BJ (cell line): Measurements from ENCODE around the gene XYLT1. TPM values are rescaled to one million over a fixed set of nuclear protein-coding genes. Genes with fewer than 3 reads are reported as not detected.

Experiments
- CTCF ChIA-PET: fragments of 350-600 bp; formaldehyde crosslinking; extraction: SDS; loops from one replicate; lab custom pipeline; 2021; ENCODE audit warnings: antibody characterized with exemption, inconsistent platforms; lab: Yijun Ruan, JAX
- POLR2A ChIA-PET: fragments of 300-600 bp; sonication (Branson Sonifier 250); formaldehyde crosslinking; extraction: SDS; loops from one replicate; lab custom pipeline; 2021; ENCODE audit warnings: antibody characterized with exemption; lab: Charles Lee
- DNase-seq: peaks from one replicate; pipeline ENCODE4 v3.0.0-alpha.2; 2011; ENCODE audit warnings: low read depth
- H3K27me3 ChIP-seq: 2 replicates; pipeline ENCODE4 v1.6.0; 2011; ENCODE audit warnings: low read length; ENCODE audit not compliant: control insufficient read depth, insufficient read depth
- H3K36me3 ChIP-seq: 2 replicates; pipeline ENCODE4 v1.5.1; 2011; ENCODE audit warnings: low read length; ENCODE audit not compliant: control insufficient read depth, insufficient read depth
- H3K4me3 ChIP-seq: 2 replicates; pipeline ENCODE4 v1.5.1; 2011; ENCODE audit warnings: low read depth, mild to moderate bottlenecking, control low read depth, low read length
- polyA plus RNA-seq: library from polyadenylated mRNA; depleted of rRNA; stranded (reverse); fragments of >200 nt; gene quantifications from 2 replicates; pipeline ENCODE4 v1.2.3, GENCODE V29; 2011
- TF ChIP-seq, protein P1 (sequence below): IDR thresholded peaks from 2 replicates; pipeline ENCODE4 v1.5.1; 2011; ENCODE audit warnings: low read depth, mild to moderate bottlenecking, control low read depth, inconsistent platforms, low read length, moderate library complexity; ENCODE audit not compliant: insufficient read depth

The XYLT1 gene
- polyA plus RNA-seq, 1 experiment: 15.9 TPM

DNA sequence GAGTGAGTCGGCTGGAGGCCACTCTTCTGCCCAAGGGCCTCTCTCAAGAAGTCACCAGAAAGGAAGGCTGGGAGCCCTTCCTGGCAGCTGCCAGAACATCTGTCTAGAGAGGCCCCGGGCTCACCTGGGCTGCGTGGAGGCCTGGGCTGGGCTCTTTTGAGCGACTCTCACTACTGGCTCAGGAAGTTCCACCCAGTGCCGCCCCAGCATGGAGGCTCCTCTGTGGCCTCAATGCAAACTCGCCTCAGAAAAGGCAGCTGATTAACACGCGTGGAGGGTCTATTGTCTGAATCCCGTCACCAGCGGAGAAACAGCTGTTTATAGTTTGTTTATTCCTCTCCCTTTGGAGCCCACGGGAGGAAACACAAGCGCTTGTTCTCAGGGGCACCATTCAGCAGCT, 25.3 kb downstream of the XYLT1 start:
- no peak for DNase-seq
- ChIA-PET POLR2A (interaction anchor here (0.6 kb wide), 1 partner anchor 19 kb away, joined by 7 read pairs; no protein-coding TSS in a partner anchor), CTCF (interaction anchor here (1.1 kb wide), 1 partner anchor 127 kb away, joined by 3 read pairs; no protein-coding TSS in a partner anchor)
- TF ChIP-seq, protein P1, sequence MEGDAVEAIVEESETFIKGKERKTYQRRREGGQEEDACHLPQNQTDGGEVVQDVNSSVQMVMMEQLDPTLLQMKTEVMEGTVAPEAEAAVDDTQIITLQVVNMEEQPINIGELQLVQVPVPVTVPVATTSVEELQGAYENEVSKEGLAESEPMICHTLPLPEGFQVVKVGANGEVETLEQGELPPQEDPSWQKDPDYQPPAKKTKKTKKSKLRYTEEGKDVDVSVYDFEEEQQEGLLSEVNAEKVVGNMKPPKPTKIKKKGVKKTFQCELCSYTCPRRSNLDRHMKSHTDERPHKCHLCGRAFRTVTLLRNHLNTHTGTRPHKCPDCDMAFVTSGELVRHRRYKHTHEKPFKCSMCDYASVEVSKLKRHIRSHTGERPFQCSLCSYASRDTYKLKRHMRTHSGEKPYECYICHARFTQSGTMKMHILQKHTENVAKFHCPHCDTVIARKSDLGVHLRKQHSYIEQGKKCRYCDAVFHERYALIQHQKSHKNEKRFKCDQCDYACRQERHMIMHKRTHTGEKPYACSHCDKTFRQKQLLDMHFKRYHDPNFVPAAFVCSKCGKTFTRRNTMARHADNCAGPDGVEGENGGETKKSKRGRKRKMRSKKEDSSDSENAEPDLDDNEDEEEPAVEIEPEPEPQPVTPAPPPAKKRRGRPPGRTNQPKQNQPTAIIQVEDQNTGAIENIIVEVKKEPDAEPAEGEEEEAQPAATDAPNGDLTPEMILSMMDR: no peak
- peaks cover 1% of the 10 kb centered on the region for H3K36me3 ChIP-seq
- no peaks in the 10 kb centered on the region for H3K27me3 ChIP-seq
- no peak overlapping the region for H3K4me3 ChIP-seq

DNA sequence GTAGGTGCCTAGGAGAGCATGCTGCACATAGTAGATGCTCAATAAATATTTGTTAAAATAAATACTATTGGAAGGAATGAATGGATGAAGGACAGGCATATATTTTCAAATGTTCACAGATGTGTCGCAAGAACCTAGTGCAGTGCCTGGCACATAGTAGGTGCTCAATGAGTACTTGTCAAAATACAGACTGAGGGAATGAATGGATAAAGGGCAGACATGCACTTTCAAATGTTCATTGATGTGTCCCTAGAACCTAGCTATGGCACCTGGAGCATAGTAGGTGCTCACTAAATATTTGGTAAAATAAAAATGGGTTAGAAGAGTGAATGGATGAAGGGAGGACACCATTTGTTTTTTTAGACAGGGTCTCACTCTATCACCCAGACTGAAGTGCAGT, 26.1 kb downstream of the XYLT1 start:
- TF ChIP-seq, protein P1: no peak
- CTCF ChIA-PET: no interaction called here
- H3K36me3 ChIP-seq: peaks cover 1% of the 10 kb centered on the region
- POLR2A ChIA-PET: no interaction called here
- no peaks in the 10 kb centered on the region for H3K27me3 ChIP-seq
- DNase-seq: no peak
- H3K4me3 ChIP-seq: no peak overlapping the region

GRCh38 chr16:17440131-17440530, 30.6 kb downstream of the XYLT1 start:
- TF ChIP-seq, protein P1: no peak
- H3K36me3 ChIP-seq: no peaks in the 10 kb centered on the region
- no peak overlapping the region for H3K4me3 ChIP-seq
- CTCF ChIA-PET: no interaction called here
- POLR2A ChIA-PET: no interaction called here
- no peaks in the 10 kb centered on the region for H3K27me3 ChIP-seq
- no peak for DNase-seq

DNA sequence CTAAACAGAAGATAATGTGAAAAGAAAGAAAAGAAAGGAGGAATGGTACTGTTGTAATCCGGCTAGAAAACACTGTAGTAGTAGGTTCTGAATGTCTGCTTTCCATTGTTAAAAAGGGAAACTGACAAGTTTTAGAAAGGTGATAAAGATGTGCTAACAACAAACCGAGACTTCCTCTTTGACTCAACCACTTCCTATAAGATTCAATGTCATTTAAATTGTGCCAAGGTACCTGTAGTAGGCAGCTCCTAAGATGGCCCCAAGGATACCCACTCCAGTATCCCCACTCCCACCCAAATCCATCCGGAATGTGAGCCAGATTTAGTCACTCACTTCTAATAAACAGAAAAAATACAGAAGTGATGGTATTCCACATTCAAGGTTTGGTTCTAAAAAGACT, 31.2 kb downstream of the XYLT1 start:
- no peak for DNase-seq

DNA sequence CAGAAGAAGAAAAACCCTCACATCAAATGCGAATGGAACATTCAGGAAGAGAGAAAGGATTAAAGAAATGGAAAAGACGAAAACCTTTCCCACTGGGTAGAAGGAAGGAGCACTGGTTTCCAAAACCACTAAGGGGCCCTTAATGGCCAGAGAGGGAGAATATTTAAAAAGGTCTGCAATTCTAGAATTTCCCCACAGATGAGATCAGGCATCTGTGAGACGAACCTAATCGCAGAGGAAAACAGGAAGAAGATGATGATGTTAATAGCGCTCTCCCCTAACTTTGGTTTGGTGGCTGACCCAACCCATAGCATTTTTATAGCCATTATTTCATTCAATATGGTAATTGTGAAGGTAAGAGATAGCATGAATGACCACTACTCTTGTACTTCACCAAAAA, 32.8 kb downstream of the XYLT1 start:
- TF ChIP-seq, protein P1: no peak

More for the DNA sequence above, 31.2 kb downstream of the XYLT1 start:
- ChIA-PET CTCF (no interaction called here), POLR2A (no interaction called here)
- H3K27me3 ChIP-seq: no peaks in the 10 kb centered on the region
- H3K36me3 ChIP-seq: no peaks in the 10 kb centered on the region
- TF ChIP-seq, protein P1: no peak
- no peak overlapping the region for H3K4me3 ChIP-seq

More for the DNA sequence above, 32.8 kb downstream of the XYLT1 start:
- Histone ChIP-seq H3K36me3 (no peaks in the 10 kb centered on the region), H3K27me3 (no peaks in the 10 kb centered on the region), H3K4me3 (no peak overlapping the region)
- ChIA-PET CTCF (interaction anchor here (1.1 to 1.7 kb wide), 3 partner anchors 18 to 31 kb away, joined by 3 to 4 read pairs (median 4); no protein-coding TSS in a partner anchor), POLR2A (no interaction called here)
- no peak for DNase-seq
